GM19395 (cell line): ENCODE measurements around the gene PROZ.
A peak's percentile ranks its signal among the peaks of the same experiment; 100 is the strongest.

Experiments used
- ATAC-seq: cut with Tn5 transposase; IDR thresholded peaks from one replicate; pipeline ENCODE4 v1.9.1; 2021; ENCODE audit warnings: mild to moderate bottlenecking, moderate library complexity; ENCODE audit not compliant: unreplicated experiment

The PROZ gene

DNA sequence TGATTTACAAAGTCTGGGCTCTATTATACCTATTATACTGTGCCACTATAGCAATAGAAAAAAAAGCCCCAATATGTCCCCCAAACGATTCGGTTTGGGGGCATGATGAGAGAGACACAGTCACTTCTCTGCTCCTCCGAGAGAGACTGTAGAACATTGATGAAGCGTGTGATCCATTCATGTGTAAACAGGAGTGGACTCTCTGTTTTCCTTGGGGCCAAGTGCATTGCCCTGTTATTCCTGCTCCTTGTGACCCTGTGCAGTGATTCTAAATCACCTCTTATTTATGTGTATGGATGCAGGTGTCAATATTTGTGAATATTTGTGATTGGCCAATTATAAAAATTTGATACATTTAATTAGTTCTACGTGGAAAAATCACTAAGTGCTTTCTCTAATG is 18.9 kb upstream of the PROZ start:
- no peak for ATAC-seq

DNA sequence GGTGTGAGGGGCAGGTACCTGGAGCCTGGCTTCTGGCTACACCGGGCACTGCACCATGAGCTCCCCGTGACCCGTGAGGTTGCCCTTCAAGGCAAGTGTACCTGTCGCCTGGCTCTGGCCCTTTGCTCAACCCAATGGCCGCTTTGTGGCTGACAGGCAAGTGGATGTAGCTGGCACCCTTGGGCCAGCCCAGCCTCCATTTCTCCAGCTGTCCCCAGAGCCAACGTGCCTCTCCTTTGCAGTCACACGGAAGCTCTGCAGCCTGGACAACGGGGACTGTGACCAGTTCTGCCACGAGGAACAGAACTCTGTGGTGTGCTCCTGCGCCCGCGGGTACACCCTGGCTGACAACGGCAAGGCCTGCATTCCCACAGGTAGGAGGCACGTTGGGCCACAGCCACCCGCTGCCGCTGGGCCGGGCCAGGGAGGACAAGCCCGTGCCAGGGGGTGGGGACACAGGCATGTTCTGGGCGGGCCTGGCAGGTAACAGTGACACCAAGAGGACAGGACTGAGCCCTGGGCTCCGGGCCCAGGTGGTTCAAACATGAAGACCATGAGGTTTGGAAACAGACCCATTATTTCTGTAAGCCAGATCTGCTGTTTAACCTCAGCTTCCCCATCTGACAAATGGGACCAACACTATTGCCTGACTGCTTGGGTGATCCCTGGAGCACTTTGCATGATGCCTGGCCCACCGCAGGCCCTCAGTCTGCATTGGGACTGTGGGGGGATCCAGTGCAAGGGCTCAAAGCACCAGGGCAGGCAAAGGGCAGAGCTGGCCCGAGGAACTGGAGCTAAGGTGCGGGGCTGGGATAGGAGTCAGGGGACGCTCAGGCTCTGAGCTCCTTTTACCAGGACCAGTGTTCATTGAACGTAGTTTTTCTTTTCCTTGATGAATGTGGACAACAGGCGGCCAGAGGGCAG is 17.5 kb upstream of the PROZ start:
- ATAC-seq = no peak

GRCh38 chr13:113141601-113141970 is 16.9 kb upstream of the PROZ start:
- no peak for ATAC-seq

DNA sequence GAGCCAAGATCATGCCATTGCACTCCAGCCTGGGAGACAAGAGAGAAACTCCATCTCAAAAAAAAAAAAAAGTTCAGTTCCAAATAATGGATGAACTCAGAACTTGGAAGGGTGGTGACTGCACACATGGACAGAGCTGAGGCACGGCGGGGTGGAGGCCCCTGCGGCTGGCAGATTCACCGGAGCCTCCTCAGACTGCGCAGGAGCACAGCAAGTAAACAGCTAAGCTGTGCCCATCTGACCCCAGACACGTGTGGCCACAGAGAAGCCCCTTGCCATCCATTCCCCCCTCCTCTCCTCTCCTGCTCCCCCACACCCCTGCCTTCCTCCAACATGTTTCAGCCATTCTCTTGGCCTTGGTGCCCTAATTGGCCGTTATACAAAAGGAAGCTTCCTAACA is 15.6 kb upstream of the PROZ start:
- no peak for ATAC-seq

GRCh38 chr13:113143466-113144254 is 14.8 kb upstream of the PROZ start:
- ATAC-seq = no peak

DNA sequence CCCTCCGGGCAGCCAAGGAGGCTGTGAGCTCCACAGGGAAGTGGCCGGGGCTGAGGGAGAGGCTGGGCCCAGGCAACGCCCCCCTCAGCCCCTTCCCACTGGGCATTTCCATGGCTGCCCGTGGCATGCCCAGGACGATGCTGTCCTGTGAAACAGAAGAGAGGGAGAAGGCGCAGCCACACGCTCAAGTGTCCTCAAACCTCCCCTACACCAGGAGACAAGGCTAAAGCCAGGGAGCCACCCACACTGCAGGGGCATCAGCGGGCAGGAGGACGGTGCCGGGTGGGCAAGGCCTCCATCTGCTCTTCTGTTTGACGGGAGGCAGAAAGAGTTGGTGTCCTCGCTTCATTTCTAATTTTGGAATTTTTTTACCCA is 14.2 kb upstream of the PROZ start:
- ATAC-seq = no peak

DNA sequence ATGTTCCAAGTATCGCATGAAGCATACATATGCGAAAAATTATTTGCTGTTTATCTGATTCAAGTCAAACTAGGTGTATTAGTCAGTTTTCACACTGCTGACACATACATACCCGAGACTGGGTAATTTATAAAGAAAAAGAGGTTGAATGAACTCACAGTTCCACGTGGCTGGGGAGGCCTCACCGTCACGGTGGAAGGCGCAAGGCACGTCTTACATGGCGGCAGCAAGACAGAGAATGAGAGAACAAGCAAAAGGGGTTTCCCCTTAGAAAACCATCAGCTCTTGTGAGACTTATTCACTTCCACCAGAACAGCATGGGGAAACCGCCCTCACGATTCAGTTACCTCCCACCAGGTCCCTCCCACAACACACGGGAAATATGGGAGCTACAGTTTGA is 13.0 kb upstream of the PROZ start:
- no peak for ATAC-seq

DNA sequence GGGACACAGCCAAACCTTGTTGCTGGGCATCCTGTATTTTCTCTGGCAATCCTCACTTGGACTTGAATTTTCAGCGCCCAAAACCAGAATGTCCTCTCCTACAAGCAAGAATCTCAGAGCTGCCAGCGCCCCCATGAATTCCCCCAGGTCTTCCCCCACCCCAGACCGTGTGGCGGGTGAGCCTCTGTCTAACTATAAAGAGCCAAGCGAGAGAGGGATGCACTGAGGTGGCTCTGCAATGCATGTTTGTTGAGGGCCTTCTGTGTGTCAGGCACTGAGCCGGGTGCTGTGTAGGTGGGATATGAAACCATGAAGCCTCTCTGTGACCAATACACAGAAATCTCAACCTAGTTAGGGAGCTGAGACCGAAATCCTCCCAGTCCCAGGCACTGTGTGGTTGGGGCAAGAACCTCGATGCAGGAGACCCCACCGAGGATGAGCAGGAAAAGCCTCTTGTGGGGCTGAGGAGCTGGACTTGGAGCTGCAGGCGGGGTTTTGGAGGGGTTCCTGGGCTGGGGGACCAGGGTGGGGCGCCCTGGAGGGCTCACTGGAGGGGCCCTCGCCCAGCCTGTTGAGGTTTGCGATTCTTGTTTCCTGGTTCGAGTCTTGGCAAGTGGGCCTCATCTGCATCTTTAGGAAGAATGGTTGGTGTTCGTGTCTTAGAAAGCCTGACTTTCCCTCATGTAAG is 12.4 kb upstream of the PROZ start:
- no peak for ATAC-seq

GRCh38 chr13:113146750-113147149 is 11.7 kb upstream of the PROZ start:
- ATAC-seq = no peak

- ATAC-seq = no peak
Observed at GRCh38 chr13:113147206-113147605, 11.2 kb upstream of the PROZ start.

DNA sequence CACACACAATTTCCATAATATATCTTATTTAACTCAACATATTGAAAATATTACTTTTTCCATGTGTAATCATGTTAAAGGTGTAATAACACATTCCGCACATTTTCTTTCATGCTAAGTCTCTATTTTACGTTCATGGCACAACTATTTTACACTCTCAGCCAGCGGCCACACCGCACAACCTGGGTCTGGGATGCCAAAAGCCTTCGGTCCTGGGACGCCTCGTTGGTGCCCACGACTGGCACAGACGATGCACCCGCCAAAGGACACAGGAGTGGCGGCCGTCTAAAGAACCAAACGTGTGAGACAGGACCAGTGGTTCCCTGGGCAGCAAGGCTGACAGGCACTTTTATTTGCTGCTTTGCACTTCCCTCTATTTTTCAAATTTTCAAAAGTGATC is 10.0 kb upstream of the PROZ start:
- no peak for ATAC-seq

- ATAC-seq = no peak
Observed at GRCh38 chr13:113148940-113149503, 9.4 kb upstream of the PROZ start.

GRCh38 chr13:113149711-113150549 is 8.5 kb upstream of the PROZ start:
- ATAC-seq = no peak

DNA sequence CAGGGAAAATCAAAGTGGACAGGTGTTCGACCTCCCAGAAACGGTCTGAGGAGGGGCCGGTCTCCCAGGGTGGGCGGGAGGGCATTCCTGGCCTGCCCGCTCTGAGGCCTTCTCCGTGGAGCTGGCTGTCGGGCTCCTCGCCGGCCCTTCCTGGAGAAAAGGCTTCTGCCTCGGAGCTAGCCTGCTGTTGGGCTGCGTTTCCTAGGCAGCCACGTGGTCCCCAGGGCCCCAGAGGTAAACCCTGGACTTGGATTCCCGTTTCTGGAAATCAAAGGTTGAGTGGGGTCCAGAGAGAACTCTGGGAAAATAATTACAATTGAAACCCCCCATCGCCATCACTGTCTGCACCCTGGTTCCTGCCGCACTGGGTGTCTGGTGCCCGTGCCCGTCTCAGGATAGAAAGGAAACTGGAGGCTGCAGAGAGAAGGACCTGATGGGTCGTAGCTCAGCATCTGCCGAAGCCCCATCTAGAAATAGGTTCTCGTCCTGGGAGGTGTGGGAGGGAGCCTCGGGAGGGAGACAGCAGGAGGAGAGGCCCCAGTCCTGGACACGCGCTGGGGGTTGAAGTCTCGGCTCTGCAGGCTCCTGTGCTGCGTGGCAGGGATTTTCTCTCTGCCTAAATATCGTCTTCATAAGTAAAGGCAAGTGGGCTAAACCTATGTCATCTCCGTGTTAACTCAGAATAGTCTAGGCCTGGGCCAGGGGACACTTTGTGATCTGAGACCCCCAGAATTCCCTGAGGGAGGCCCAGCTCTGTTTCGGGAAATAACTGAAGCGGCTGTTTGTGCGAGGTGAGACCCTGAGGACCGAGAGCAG is 7.7 kb upstream of the PROZ start:
- no peak for ATAC-seq

GRCh38 chr13:113151745-113152690 is 6.4 kb upstream of the PROZ start:
- no peak for ATAC-seq

DNA sequence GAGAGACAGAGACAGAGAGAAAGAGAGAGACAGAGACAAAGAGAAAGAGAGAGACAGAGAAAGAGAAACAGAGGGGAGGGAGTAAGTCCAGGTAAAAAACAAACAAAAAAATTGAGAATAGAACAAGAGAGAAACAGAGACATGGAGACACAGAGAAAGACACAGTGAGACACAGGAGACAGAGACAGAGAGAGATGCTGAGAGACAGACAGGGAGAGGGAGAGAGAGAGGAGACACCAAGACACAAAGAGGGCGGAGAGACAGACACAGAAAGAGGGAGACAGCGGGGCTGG is 5.8 kb upstream of the PROZ start:
- no peak for ATAC-seq

GRCh38 chr13:113152984-113153809 is 5.3 kb upstream of the PROZ start:
- peak; percentile 36 for ATAC-seq
